Psoas muscle (tissue), 8 donors: ENCODE measurements around the gene GPR183. TPM values are rescaled to one million over a fixed set of nuclear protein-coding genes. Genes with fewer than 3 reads are reported as not detected.

Experiments
- ATAC-seq, 4 donors: fragments of 200-7000 bp; cut with Tn5 transposase; one replicate each; pipeline ENCODE4 v1.9.1; 2020; ENCODE audit warnings: moderate library complexity in 3 of 4, mild to moderate bottlenecking in 2 of 4
- DNase-seq, 2 donors: peaks; one replicate each; pipeline ENCODE4 v3.0.0-alpha.2; 2020
- H3K27ac ChIP-seq: fragments of 200-600 bp; one replicate; pipeline ENCODE4 v1.8.0; 2022
- H3K27me3 ChIP-seq, 3 donors: fragments of 200-600 bp in 1 of 3; one replicate each; pipeline versions ENCODE4 v1.6.1 to v1.8.0; 2013 to 2022; ENCODE audit warnings: low read length in 2 of 3, mild to moderate bottlenecking in 2 of 3, moderate library complexity in 1 of 3; ENCODE audit not compliant: insufficient read depth in 3 of 3
- H3K36me3 ChIP-seq, 2 donors: fragments of 200-600 bp in 1 of 2; one replicate each; pipeline versions ENCODE4 v1.6.1 to v1.8.0; 2013 to 2022; ENCODE audit warnings: low read depth in 1 of 2, mild to moderate bottlenecking in 1 of 2, moderate library complexity in 1 of 2; ENCODE audit not compliant: insufficient read depth in 1 of 2
- H3K4me1 ChIP-seq: fragments of 200-600 bp; one replicate; pipeline ENCODE4 v1.8.0; 2022
- H3K4me3 ChIP-seq: fragments of 200-600 bp; one replicate; pipeline ENCODE4 v1.8.0; 2022; ENCODE audit warnings: mild to moderate bottlenecking
- H3K9me3 ChIP-seq: fragments of 200-600 bp; one replicate; pipeline ENCODE4 v1.8.0; 2022
- WGBS, 3 donors: extraction: QIAGEN DNeasy Blood & Tissue Kit; methylation state at CpG; one replicate each; pipeline versions ENCODE4 v1.1.6 to v1.1.7; 2013; 5-methylcytosine and 5-hydroxymethylcytosine counted together
- intact Hi-C, 2 donors: fragments of 100-400 bp; cut with DNase I; formaldehyde crosslinking; loops; one replicate each; pipeline versions ENCODE4 v1.11.0 to v1.14.2; 2022
- polyA plus RNA-seq, 3 donors: library from polyadenylated mRNA; stranded (reverse); fragments of 200-250 nt; gene quantifications; one replicate each; pipeline ENCODE4 v1.2.3, GENCODE V29; 2013
- total RNA-seq, 4 donors: library from RNA; stranded (reverse); fragmentation: NEBNext Ultra II Directional in 2 of 4; extraction: Animal tissue kit (Norgen Biotek cat#: 25700) in 2 of 4; gene quantifications; one replicate each; pipeline versions ENCODE4 v1.2.1 to v1.2.4, GENCODE V29; 2021 to 2023
- TF ChIP-seq, protein P1 (sequence below): fragments of 200-600 bp; IDR thresholded peaks from one replicate; pipeline ENCODE4 v1.8.0; 2022; ENCODE audit warnings: antibody characterized with exemption
- donor health status: healthy with polysubstance abuse.
- donor health status: DM: no; HTN: no; CAD: no; lungs with moderate emphysema.
- donor health status: Bipolar disorder and iron deficiency.
- donor health status: healthy.
- donor health status: DM: yes; HTN: yes; CAD: no.
- donor health status: DM: no; HTN: no; CAD: no.
- donor health status: DM: no; HTN: no; CAD: no.
- donor health status: DM: yes; HTN: yes; CAD: no.

Gene GPR183
- total and polyA plus RNA-seq, 7 donors = 0.67 to 1.4 (median 0.80) TPM

DNA sequence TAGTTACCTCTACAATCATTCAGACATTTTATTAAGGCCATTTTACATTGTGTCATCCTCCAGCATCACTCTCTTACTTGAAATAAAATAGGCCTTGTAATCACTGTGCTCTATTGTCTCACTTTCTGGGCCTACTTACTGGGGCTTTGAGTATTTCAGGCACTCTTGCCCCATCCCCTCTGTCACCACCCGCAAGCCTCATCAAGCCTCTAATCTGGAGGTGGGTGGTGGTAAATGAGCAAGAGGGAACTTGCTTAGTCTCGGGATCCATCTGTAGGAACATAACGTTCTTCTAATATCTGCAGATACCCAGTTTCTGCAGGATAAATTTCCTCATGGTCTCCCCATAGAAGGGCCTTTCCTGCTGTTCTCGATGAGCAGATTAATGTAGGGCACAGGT lies 29.6 kb downstream of the GPR183 start:
- H3K9me3 ChIP-seq = peaks cover 3% of the 10 kb centered on the region

DNA sequence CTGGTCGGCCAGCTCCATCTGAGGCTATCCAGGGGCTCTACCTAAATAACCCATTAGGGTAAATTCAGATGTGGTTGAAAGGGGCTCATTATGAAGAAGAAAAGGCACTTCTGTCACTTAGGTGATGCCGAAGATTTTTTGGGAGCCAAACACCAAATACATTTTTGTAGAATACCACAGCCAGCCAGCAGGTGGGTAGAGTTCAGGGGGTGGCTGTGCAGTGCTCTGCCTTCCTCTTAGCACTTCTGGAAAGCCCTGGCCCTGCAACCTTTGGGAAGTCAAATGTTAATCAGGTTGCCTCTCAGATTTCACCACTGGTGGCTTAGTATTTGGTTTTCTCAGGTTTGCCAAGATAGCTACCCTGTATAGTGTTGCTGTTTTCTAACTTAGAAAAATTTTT lies 30.5 kb downstream of the GPR183 start:
- H3K4me3 ChIP-seq = no peak overlapping the region
- TF ChIP-seq, protein P1, sequence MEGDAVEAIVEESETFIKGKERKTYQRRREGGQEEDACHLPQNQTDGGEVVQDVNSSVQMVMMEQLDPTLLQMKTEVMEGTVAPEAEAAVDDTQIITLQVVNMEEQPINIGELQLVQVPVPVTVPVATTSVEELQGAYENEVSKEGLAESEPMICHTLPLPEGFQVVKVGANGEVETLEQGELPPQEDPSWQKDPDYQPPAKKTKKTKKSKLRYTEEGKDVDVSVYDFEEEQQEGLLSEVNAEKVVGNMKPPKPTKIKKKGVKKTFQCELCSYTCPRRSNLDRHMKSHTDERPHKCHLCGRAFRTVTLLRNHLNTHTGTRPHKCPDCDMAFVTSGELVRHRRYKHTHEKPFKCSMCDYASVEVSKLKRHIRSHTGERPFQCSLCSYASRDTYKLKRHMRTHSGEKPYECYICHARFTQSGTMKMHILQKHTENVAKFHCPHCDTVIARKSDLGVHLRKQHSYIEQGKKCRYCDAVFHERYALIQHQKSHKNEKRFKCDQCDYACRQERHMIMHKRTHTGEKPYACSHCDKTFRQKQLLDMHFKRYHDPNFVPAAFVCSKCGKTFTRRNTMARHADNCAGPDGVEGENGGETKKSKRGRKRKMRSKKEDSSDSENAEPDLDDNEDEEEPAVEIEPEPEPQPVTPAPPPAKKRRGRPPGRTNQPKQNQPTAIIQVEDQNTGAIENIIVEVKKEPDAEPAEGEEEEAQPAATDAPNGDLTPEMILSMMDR = no peak
- intact Hi-C loops = no loop called here
- peaks cover 11% of the 10 kb centered on the region for H3K9me3 ChIP-seq
- H3K27ac ChIP-seq = no peak overlapping the region
- no peaks in the 10 kb centered on the region for H3K27me3 ChIP-seq
- 73 to 82% (median 76%) methylated on average over 2 of the region's 2 CpGs for WGBS, 3 donors
- no peaks in the 10 kb centered on the region for H3K36me3 ChIP-seq
- peak in 1 of 4 donors; percentile 35 for ATAC-seq
- H3K4me1 ChIP-seq = peaks cover 24% of the 10 kb centered on the region
- DNase-seq = no peak

More for the DNA sequence above, 29.6 kb downstream of the GPR183 start:
- Histone ChIP-seq H3K27me3 (no peaks in the 10 kb centered on the region), H3K27ac (no peak overlapping the region), H3K4me1 (peaks cover 32% of the 10 kb centered on the region), H3K4me3 (no peak overlapping the region), H3K36me3 (no peaks in the 10 kb centered on the region)
- ATAC-seq = no peak
- 88 to 96% (median 91%) methylated on average over 4 of the region's 4 CpGs for WGBS, 3 donors
- DNase-seq = no peak
- intact Hi-C loops = no loop called here
- TF ChIP-seq, protein P1 = no peak

DNA sequence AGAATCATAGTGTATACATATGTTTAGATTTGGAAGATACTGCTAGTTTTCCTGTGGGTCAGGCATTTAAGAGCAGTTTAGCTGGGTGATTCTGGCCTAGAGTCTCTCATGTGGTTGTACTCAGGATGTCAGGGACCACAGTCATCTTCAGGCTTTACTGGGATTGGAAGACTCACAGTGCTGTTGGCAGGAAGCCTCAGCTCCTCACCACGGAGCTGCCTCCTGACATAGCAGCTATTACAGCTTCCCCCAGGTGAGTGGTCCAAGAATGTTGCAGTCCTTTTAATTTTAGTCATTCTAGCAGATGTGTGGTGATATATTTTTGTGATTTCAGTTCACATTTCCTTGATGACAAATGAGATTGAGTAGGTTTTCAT lies 32.1 kb downstream of the GPR183 start:
- TF ChIP-seq, protein P1 = no peak
- ATAC-seq (peak; percentile 50 to 75 (median 52)), DNase-seq (no peak)
- H3K27me3 ChIP-seq = no peaks in the 10 kb centered on the region
- no peak overlapping the region for H3K4me3 ChIP-seq
- 3 to 7% (median 5%) methylated on average over 1 of the region's 1 CpG for WGBS, 3 donors
- H3K27ac ChIP-seq = no peak overlapping the region
- peaks cover 11% of the 10 kb centered on the region for H3K9me3 ChIP-seq
- intact Hi-C loops = no loop called here
- peaks cover 15% of the 10 kb centered on the region for H3K4me1 ChIP-seq
- H3K36me3 ChIP-seq = no peaks in the 10 kb centered on the region

DNA sequence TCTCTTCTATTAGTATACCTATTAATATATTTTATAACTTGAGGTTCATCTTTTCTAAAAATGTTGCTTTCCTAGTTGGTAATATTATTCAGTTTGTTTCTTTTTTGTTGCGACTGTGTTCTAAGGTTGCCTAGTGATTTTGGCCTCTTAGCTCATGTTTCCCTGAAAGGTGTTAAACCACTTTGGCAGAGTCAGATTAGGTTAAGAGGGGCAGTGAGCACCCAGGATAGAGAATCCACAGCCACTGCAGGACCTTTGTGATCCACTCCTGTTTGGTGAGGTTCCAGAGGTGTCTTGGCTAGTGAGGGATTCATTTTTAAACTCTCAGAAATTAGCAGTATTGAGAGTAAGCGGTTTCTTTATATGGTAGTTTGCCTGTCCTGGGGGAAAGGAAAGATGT lies 34.1 kb downstream of the GPR183 start:
- DNase-seq (no peak), ATAC-seq (no peak)
- TF ChIP-seq, protein P1 = no peak
- H3K27me3 ChIP-seq = no peaks in the 10 kb centered on the region
- H3K27ac ChIP-seq = no peak overlapping the region
- intact Hi-C loops = no loop called here
- peaks cover 13% of the 10 kb centered on the region for H3K4me1 ChIP-seq
- no peak overlapping the region for H3K4me3 ChIP-seq
- H3K36me3 ChIP-seq = no peaks in the 10 kb centered on the region
- 69 to 87% (median 82%) methylated on average over 2 of the region's 2 CpGs for WGBS, 3 donors
- peaks cover 11% of the 10 kb centered on the region for H3K9me3 ChIP-seq

DNA sequence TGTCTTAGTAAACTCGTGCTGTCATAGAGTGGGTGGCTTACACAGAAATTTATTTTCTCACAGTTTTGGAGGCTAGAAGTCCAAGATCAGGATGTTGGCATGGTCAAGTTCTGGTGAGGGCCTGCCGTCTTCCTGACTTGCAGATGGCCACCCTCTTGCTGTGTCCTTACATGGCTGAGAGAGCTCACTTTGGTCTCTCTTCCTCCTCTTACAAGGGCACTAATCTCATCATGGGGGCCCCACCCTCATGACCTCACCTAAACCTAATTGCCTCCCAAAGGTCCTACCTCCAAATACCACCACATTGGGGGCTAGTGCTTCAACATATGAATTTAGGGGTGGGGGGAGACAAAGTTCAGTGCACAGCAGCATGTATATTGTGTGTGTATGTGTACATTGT lies 34.7 kb downstream of the GPR183 start:
- Histone ChIP-seq H3K9me3 (peaks cover 11% of the 10 kb centered on the region), H3K4me1 (peaks cover 13% of the 10 kb centered on the region), H3K27ac (no peak overlapping the region), H3K4me3 (no peak overlapping the region), H3K27me3 (no peaks in the 10 kb centered on the region), H3K36me3 (no peaks in the 10 kb centered on the region)
- intact Hi-C loops = no loop called here
- 92 to 100% (median 95%) methylated on average over 2 of the region's 2 CpGs for WGBS, 3 donors
- ATAC-seq = no peak
- DNase-seq = no peak
- TF ChIP-seq, protein P1 = no peak
